GM12892 (cell line): ENCODE measurements around the gene RRP1B.

Experiments
- POLR2A ChIP-seq: IDR thresholded peaks from 2 replicates; pipeline ENCODE4 v1.6.1; 2011; ENCODE audit warnings: low read depth, low read length, control low read depth
- TAF1 ChIP-seq: IDR thresholded peaks from 2 replicates; pipeline ENCODE4 v1.6.1; 2011; ENCODE audit warnings: low read depth, mild to moderate bottlenecking, control low read depth, low read length, borderline replicate concordance

DNA sequence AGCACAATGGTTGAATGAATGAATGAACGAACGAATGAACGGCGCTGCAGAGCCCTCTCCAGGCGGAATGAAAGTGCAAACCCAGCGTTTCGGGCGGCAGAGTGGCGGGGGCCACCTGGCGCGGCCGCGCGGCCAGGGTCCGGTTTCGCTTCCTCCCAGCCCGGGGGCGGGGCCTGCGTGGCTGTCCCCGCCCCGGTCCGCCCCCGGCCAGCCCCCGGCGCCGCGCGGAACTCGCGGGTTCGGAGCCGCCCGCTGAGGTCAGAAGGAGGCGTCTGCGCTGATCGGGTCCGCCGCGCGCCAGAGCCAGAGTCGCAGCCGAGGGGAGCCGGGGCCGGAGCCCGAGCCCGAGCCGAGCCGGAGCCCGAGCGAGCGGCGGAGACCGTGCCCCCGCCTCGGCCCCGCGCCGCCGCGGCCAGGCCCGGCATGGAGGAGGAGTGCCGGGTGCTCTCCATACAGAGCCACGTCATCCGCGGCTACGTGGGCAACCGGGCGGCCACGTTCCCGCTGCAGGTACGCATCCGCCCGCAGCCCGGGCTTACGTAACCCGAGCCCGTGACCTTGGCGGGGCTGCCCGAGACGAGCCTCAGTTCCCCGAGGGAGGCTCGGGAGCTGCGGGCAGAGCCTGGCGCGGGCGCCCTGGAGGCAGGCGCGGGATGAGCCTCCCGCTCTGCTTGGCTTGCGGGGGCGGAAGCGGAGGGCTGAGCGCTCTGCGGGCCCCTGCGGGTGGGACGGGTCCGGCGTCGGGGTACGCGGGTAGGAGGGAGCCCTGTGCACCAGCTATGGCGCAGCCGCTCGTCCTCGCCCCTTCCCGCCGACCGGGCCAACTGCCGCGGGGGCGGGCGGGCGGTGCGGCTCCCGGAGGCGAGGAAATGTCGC is 59.8 kb downstream of the RRP1B start, which contains the start of gene PDXK:
- no peak for TF ChIP-seq TAF1
- TF ChIP-seq POLR2A: peak; percentile 82; the same call in 1 of the 2 replicates
